Measurements from ENCODE around the gene SPAG16.

DNA sequence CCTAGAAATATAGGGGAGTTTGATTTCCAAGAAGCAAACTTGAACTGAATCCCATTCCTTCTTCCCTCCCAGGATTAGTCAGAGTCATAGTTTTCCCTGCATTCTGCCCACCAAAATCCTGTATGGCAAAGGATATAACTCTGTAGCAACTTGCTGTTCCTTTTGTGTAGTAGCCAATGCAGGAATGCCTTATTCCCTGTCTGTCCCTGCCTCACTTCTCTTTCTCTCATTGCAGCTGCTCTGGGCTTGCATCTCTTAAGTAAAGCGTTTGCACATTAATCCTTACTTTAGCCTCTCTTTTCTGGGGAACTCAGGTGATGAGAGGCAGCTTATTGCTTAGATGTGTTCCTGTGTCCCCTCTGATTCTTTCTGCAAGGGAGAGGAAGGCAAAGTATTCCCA is 793.5 kb downstream of the SPAG16 start:
- TF ChIP-seq POLR2AphosphoS5 (IDR thresholded peaks at IDR 0.05; ENCODE audit: low read depth, low read length), result no peak
- TF ChIP-seq POLR2A (IDR thresholded peaks at IDR 0.05; ENCODE audit: low read depth, low read length), result no peak
